Stimulated activated CD8-positive, alpha-beta memory T cell treated with anti-CD3 and anti-CD28 coated beads, Interleukin-2, amount 100 ng/mL, for 1 hour (primary cell): ENCODE data around the gene NPY1R.

Experiments
- DNase-seq, 2 donors: peaks; one replicate each; pipeline ENCODE4 v3.0.0-alpha.2; 2020; ENCODE audit warnings: low read depth in 2 of 2

NPY1R gene

GRCh38 chr4:163279713-163280112, 52.7 kb downstream of the NPY1R start:
- DNase-seq: no peak

- no peak for DNase-seq
Observed at GRCh38 chr4:163274861-163275260, 57.5 kb downstream of the NPY1R start.
